HG02571 (cell line): ENCODE measurements around the gene MINK1.

Source experiments
- ATAC-seq: cut with Tn5 transposase; IDR thresholded peaks from one replicate; pipeline ENCODE4 v1.9.1; 2021; ENCODE audit warnings: mild to moderate bottlenecking, moderate library complexity; ENCODE audit not compliant: unreplicated experiment

The MINK1 gene

GRCh38 chr17:4945176-4945943, 112.2 kb downstream of the MINK1 start:
- no peak for ATAC-seq

GRCh38 chr17:4945944-4946280, 112.8 kb downstream of the MINK1 start:
- no peak for ATAC-seq

- no peak for ATAC-seq
Measured at GRCh38 chr17:4946312-4946976, 113.3 kb downstream of the MINK1 start.

GRCh38 chr17:4947010-4947410, 113.9 kb downstream of the MINK1 start:
- ATAC-seq = no peak
